ENCODE measurements around the gene ADARB2. TPM values are rescaled to one million over a fixed set of nuclear protein-coding genes. Genes with fewer than 3 reads are reported as not detected.

The ADARB2 gene
- total RNA-seq, 2 donors from 2014 or later: 8.0 to 12.2 TPM

DNA sequence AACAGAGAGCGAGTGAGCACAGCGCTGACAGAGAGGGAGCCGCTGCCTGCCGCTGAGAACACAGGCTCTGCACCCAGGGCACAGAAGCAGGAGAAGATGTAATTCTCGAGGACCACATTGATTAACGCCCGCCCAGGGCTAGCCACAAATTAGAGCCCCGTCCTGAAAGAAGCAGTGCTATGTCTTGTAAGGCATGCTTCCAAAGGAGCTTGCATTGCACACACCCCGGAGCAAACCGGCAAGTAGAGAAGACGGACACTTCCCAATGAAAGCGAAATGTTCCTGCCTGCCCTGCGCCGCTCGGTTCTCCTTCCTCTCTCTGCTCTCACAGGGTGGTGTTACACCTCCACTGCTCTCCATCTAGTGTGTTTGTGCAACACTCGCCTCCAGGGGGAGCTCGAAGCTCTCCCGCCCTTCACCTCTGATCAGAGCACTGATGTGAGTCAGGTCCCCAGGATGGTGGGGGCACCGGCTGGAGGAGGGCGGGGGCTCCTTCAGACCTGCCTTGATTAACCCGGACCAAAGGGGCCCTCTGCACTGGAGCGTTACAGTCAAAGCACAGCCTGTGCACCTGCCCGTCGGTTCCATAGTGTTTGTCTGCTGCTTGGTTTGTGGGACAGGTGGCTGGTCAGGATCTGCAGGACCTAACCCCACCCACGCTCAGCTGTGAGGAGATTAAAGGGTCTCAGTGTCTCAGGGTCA, 316.5 kb downstream of the ADARB2 start:
- DNase-seq: peak; percentile 61 to 77 (median 72)
- H3K4me1 ChIP-seq: peaks cover 19% of the 10 kb centered on the region
- ATAC-seq: peak; percentile 81
- no peak overlapping the region for H3K27ac ChIP-seq
- peak; percentile 56 to 78 (median 65) for TF ChIP-seq CTCF (IDR thresholded peaks at IDR 0.05)
- TF ChIP-seq POLR2A (IDR thresholded peaks at IDR 0.05): no peak
- intact Hi-C loops (cut with DNase I): no loop called here
- H3K9me3 ChIP-seq: no peaks in the 10 kb centered on the region
- no peaks in the 10 kb centered on the region for H3K27me3 ChIP-seq
- WGBS, 2 donors: 2 to 6% methylated on average over 16 to 25 of the region's 25 CpGs
- H3K36me3 ChIP-seq (replicated peaks in 1 of 2; ENCODE audit: insufficient read depth in 1 of 2, low read depth in 2 of 2): no peaks in the 10 kb centered on the region
- no peak overlapping the region for H3K4me3 ChIP-seq

DNA sequence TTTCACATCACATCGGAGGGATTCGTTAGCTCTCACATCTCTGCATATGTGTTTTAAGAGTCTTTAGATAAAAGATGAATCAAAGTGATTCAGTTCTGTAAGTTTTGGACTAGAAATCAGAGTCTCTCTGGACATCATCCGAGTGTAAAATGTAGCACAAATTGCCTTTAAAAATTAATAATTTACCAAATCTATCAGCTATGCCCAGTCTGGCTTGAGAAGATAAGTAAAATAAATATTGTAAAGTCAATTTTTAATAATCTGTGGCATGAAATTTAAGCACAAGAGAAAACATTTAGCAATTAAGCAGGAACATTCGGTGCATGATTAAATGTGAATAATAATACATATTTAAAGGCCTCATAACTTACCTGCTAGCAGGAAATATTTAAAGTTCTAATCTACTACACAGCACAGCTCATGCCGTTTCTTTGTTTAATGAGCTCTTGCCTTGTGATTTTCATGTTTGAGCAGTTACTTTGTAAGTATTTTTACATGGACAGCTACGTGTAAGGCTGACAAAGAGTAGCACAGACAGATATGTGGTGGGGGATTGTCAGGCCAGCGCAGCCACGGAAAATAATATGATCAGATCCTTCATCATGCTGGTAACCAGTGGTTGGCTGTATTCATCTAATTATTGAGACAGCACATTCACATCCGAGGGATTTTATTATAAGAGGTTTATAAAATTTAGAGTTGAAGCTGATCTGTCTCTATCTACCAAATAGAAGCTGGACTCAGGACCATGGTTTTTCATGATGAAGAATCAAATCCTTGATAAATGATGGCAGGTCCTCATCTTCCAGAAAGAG, 317.3 kb downstream of the ADARB2 start:
- Histone ChIP-seq H3K27me3 (no peaks in the 10 kb centered on the region), H3K27ac (no peak overlapping the region), H3K36me3 (replicated peaks in 1 of 2; ENCODE audit: insufficient read depth in 1 of 2, low read depth in 2 of 2) (no peaks in the 10 kb centered on the region), H3K9me3 (no peaks in the 10 kb centered on the region), H3K4me3 (no peak overlapping the region), H3K4me1 (peaks cover 19% of the 10 kb centered on the region)
- TF ChIP-seq POLR2A (IDR thresholded peaks at IDR 0.05): no peak
- TF ChIP-seq CTCF (IDR thresholded peaks at IDR 0.05): no peak
- DNase-seq (no peak), ATAC-seq (peak; percentile 17)
- intact Hi-C loops (cut with DNase I): no loop called here
- 11 to 14% methylated on average over 9 of the region's 9 CpGs for WGBS, 2 donors

DNA sequence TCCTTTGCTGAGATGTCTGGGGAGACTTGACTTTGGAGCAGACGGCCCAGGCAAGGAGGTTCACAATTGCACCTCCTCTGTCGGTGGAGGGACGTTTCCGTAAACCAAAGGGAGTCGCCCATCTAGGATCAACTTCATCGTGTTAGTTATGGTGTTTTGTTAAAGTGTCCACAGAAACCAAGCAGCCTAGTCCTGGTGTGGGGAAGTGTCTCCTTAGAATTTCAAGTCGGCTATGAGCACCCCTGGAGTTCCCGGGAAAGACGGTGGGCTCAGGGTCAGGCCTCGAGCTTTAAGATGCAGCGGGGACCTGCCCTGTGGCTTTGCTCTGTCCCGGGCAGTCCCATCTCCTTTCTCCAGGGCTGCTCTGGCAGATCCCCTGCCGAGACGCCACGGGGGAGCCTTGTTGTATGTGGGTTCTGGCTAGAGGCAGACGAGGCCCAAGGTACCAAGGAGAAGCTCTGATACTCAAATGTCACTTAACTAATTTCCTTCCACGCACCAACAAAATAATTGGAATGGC, 319.2 kb downstream of the ADARB2 start:
- ATAC-seq: no peak
- Histone ChIP-seq H3K36me3 (replicated peaks in 1 of 2; ENCODE audit: insufficient read depth in 1 of 2, low read depth in 2 of 2) (no peaks in the 10 kb centered on the region), H3K9me3 (no peaks in the 10 kb centered on the region), H3K4me1 (peaks cover 19% of the 10 kb centered on the region), H3K27me3 (no peaks in the 10 kb centered on the region), H3K27ac (no peak overlapping the region), H3K4me3 (no peak overlapping the region)
- DNase-seq: no peak
- WGBS, 2 donors: 86 to 88% methylated on average over 14 to 17 of the region's 17 CpGs
- no peak for TF ChIP-seq POLR2A (IDR thresholded peaks at IDR 0.05)
- no peak for TF ChIP-seq CTCF (IDR thresholded peaks at IDR 0.05)
- intact Hi-C loops (cut with DNase I): no loop called here

DNA sequence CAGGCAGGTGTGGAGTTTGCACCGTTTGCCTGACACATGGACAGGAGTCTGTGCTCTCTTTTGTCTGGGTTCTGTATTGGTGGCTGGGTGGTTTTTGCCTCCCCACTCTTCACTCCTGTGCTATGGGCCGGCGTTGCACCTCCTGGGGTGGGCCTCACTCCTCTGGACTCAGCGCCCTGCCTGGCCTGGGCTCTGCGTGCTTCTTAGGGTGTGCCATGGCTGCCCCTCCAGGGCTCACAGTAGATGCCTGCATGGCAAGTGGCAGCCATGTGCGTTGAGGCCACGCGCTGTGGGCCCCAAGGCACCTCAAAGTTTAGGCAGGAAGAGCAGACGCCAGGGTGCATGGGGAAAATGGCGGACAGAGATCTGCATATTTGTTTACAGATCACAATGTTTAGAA, 319.8 kb downstream of the ADARB2 start:
- intact Hi-C loops (cut with DNase I): no loop called here
- ATAC-seq (no peak), DNase-seq (no peak)
- H3K4me1 ChIP-seq: peaks cover 19% of the 10 kb centered on the region
- TF ChIP-seq CTCF (IDR thresholded peaks at IDR 0.05) (no peak), POLR2A (IDR thresholded peaks at IDR 0.05) (no peak)
- WGBS, 2 donors: 82 to 95% methylated on average over 8 to 10 of the region's 10 CpGs
- H3K36me3 ChIP-seq (replicated peaks in 1 of 2; ENCODE audit: insufficient read depth in 1 of 2, low read depth in 2 of 2): no peaks in the 10 kb centered on the region
- no peaks in the 10 kb centered on the region for H3K9me3 ChIP-seq
- H3K27ac ChIP-seq: no peak overlapping the region
- no peaks in the 10 kb centered on the region for H3K27me3 ChIP-seq
- H3K4me3 ChIP-seq: no peak overlapping the region
